ENCODE data around the gene TRIM54.
"Not testable (repeated sequence)": the region's sequence is repeated elsewhere in the genome, so short reads cannot be mapped to it uniquely, and the experiment has no call there.

The TRIM54 gene

GRCh38 chr2:27258051-27258450 lies 24.2 kb upstream of the TRIM54 start:
- DNase-seq (ENCODE audit: low read depth): no peak

- no peak for DNase-seq (ENCODE audit: low read depth)
These were observed 20.8 kb upstream of the TRIM54 start for GRCh38 chr2:27261241-27261925.

GRCh38 chr2:27261926-27262298 lies 20.3 kb upstream of the TRIM54 start:
- DNase-seq (ENCODE audit: low read depth): no peak

GRCh38 chr2:27262379-27263286 lies 19.6 kb upstream of the TRIM54 start, which contains the start of gene SLC30A3:
Gene SLC30A3, minus strand, starts transcription at chr2:27263047. Its CDS starts 141 bp downstream, at chr2:27262906.
- DNase-seq (ENCODE audit: low read depth): peak; percentile 47

- DNase-seq (ENCODE audit: low read depth): no peak
These were observed 18.7 kb upstream of the TRIM54 start for GRCh38 chr2:27263287-27264252.

GRCh38 chr2:27264253-27264752 lies 17.9 kb upstream of the TRIM54 start:
- DNase-seq (ENCODE audit: low read depth): no peak

- no peak for DNase-seq (ENCODE audit: low read depth)
These were observed 17.3 kb upstream of the TRIM54 start for GRCh38 chr2:27264753-27265535.

GRCh38 chr2:27265536-27265870 lies 16.7 kb upstream of the TRIM54 start:
- no peak for DNase-seq (ENCODE audit: low read depth)

GRCh38 chr2:27268296-27268695 lies 13.9 kb upstream of the TRIM54 start:
- DNase-seq (ENCODE audit: low read depth): not testable (repeated sequence)

- DNase-seq (ENCODE audit: low read depth): no peak
These were observed 12.1 kb upstream of the TRIM54 start for GRCh38 chr2:27270131-27270530.

- no peak for DNase-seq (ENCODE audit: low read depth)
These were observed 11.6 kb upstream of the TRIM54 start for GRCh38 chr2:27270670-27271069.

GRCh38 chr2:27271631-27272340 lies 10.4 kb upstream of the TRIM54 start:
- no peak for DNase-seq (ENCODE audit: low read depth)

- DNase-seq (ENCODE audit: low read depth): not testable (repeated sequence)
These were observed 9.4 kb upstream of the TRIM54 start for GRCh38 chr2:27272537-27273522.

GRCh38 chr2:27275211-27276150 lies 6.7 kb upstream of the TRIM54 start, which contains the start of gene DNAJC5G:
Gene DNAJC5G, plus strand, starts transcription at chr2:27275433. Its CDS starts 1,296 bp downstream, at chr2:27276729.
- DNase-seq (ENCODE audit: low read depth): no peak

GRCh38 chr2:27278010-27278409 lies 4.2 kb upstream of the TRIM54 start:
- no peak for DNase-seq (ENCODE audit: low read depth)

GRCh38 chr2:27280826-27281225 lies 1.4 kb upstream of the TRIM54 start:
- DNase-seq (ENCODE audit: low read depth): no peak

GRCh38 chr2:27281442-27281841 lies 787 bp upstream of the TRIM54 start:
- DNase-seq (ENCODE audit: low read depth): no peak

- no peak for DNase-seq (ENCODE audit: low read depth)
These were observed 663 bp downstream of the TRIM54 start for GRCh38 chr2:27282892-27283291.
